Keratinocyte (primary cell): ENCODE measurements around the gene TLR1. TPM values are rescaled to one million over a fixed set of nuclear protein-coding genes. Genes with fewer than 3 reads are reported as not detected.

Experiments used
- DNase-seq: peaks from one replicate; pipeline ENCODE4 v3.0.0-alpha.2; 2011; ENCODE audit warnings: low read depth, missing footprints, low spot score
- FAIRE-seq: peaks from 2 replicates; lab custom pipeline; 2011; peaks lifted over from hg19 to GRCh38; lab: Jason Lieb, UNC
- H2AFZ ChIP-seq: 2 replicates; pipeline ENCODE4 v1.6.0; 2012; ENCODE audit warnings: low read length, control low read depth, inconsistent platforms; ENCODE audit not compliant: control insufficient read depth
- H3K27ac ChIP-seq: 2 replicates; pipeline ENCODE4 v1.5.1; 2011; ENCODE audit warnings: low read length; ENCODE audit not compliant: control insufficient read depth, insufficient read depth
- H3K27me3 ChIP-seq: 3 replicates; pipeline ENCODE4 v1.6.0; 2011; ENCODE audit warnings: low read length; ENCODE audit not compliant: control insufficient read depth, insufficient read depth; ENCODE audit errors: extremely low read depth
- H3K36me3 ChIP-seq, 2 experiments: 2 replicates in 1 of 2; 3 replicates in 1 of 2; pipeline ENCODE4 v1.5.1; 2011; ENCODE audit warnings: low read length in 2 of 2, mild to moderate bottlenecking in 1 of 2; ENCODE audit not compliant: control insufficient read depth in 2 of 2, insufficient read depth in 2 of 2; ENCODE audit errors: extremely low read depth in 1 of 2
- H3K4me1 ChIP-seq: 3 replicates; pipeline ENCODE4 v1.5.1; 2011; ENCODE audit warnings: low read length; ENCODE audit not compliant: control insufficient read depth, insufficient read depth; ENCODE audit errors: extremely low read depth
- H3K4me2 ChIP-seq: 3 replicates; pipeline ENCODE4 v1.6.0; 2011; ENCODE audit warnings: low read depth, low read length; ENCODE audit not compliant: control insufficient read depth, insufficient read depth; ENCODE audit errors: extremely low read depth
- H3K4me3 ChIP-seq, 3 experiments: fragments of 200-600 bp in 1 of 3; sonication (generic) in 1 of 3; 2 replicates in 2 of 3; 3 replicates in 1 of 3; pipeline ENCODE4 v1.5.1; 2011 to 2016; ENCODE audit warnings: low read length in 3 of 3, mild to moderate bottlenecking in 3 of 3, control low read depth in 2 of 3, inconsistent platforms in 1 of 3, low read depth in 1 of 3, mixed read lengths in 1 of 3, mixed run types in 1 of 3, moderate library complexity in 1 of 3; ENCODE audit not compliant: control insufficient read depth in 2 of 3, insufficient read depth in 2 of 3; ENCODE audit errors: extremely low read depth in 1 of 3
- H3K79me2 ChIP-seq: 2 replicates; pipeline ENCODE4 v1.6.0; 2012; ENCODE audit warnings: low read length; ENCODE audit not compliant: control insufficient read depth, insufficient read depth
- H3K9ac ChIP-seq: 3 replicates; pipeline ENCODE4 v1.6.0; 2011; ENCODE audit warnings: low read length; ENCODE audit not compliant: control insufficient read depth, insufficient read depth; ENCODE audit errors: extremely low read depth
- H3K9me1 ChIP-seq: 3 replicates; pipeline ENCODE4 v1.6.0; 2011; ENCODE audit warnings: low read length; ENCODE audit not compliant: control insufficient read depth, insufficient read depth; ENCODE audit errors: extremely low read depth
- H3K9me3 ChIP-seq: 2 replicates; pipeline ENCODE4 v1.5.1; 2012; ENCODE audit warnings: low read depth, low read length; ENCODE audit not compliant: control insufficient read depth
- H4K20me1 ChIP-seq: 3 replicates; pipeline ENCODE4 v1.6.0; 2011; ENCODE audit warnings: low read length; ENCODE audit not compliant: control insufficient read depth, insufficient read depth; ENCODE audit errors: extremely low read depth
- EZH2 ChIP-seq: IDR thresholded peaks from one replicate; pipeline ENCODE4 v1.6.1; 2012; ENCODE audit warnings: inconsistent platforms, mild to moderate bottlenecking, low read length, moderate library complexity
- dilution Hi-C: fragments of 300-500 bp; cut with MboI; formaldehyde crosslinking; loops from one replicate; pipeline ENCODE4 v1.7.0; 2020; ENCODE audit warnings: low sequenced_read_pairs; ENCODE audit not compliant: extremely low pct_ligation_motif_present
- polyA plus RNA-seq, 5 experiments: library from polyadenylated mRNA; depleted of rRNA in 3 of 5; stranded (reverse) in 3 of 5; stranded (forward) in 1 of 5; unstranded in 1 of 5; fragments of >200 nt; gene quantifications; 1 replicate in 1 of 5; 2 replicates in 3 of 5; 3 replicates in 1 of 5; pipeline versions ENCODE4 v1.2.1 to v1.2.3, GENCODE V29; 2011 to 2012; ENCODE audit warnings: missing spikeins in 2 of 5, low read depth in 1 of 5, low replicate concordance in 1 of 5
- small RNA-seq, 3 experiments: library from RNA; depleted of rRNA; stranded (forward); fragments of <200 nt; gene quantifications; one replicate each; pipeline ENCODE3, GENCODE V24; 2012; ENCODE audit warnings: low read depth in 3 of 3, low replicate concordance in 1 of 3; ENCODE audit not compliant: insufficient read length in 3 of 3
- TF ChIP-seq, protein P1 (sequence below), 3 experiments: IDR thresholded peaks in 1 of 3; conservative IDR thresholded peaks in 1 of 3; optimal IDR thresholded peaks in 1 of 3; 2 replicates in 2 of 3; 3 replicates in 1 of 3; pipeline versions ENCODE3 to v1.5.1; 2011; ENCODE audit warnings: low read length in 3 of 3, mild to moderate bottlenecking in 3 of 3, moderate library complexity in 2 of 3, control low read depth in 1 of 3, inconsistent platforms in 1 of 3; ENCODE audit not compliant: insufficient read depth in 2 of 3; ENCODE audit errors: extremely low read depth in 1 of 3

TLR1 gene
- polyA plus RNA-seq, 1 donor (not counting 4 experiments of a cell fraction or from before 2014, with no cell fraction given), result 0.73 TPM

DNA sequence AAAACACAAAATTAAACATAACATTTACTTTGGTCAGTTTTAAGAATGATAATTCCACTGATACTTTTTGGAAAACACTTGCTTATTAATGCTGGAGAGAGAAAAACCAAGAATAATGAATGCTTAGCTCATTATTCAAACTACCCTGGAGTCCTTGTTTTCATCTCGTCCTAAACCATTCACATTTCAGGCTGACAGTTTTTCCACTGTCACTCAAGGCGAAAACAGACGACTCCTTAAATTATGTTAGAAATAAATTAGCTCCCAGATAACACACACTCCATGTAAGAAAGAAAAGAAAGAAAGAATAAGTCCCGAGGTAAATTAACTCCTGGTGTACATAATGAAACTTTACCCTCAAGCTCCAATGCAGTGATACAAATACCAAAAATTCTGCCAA, 55.3 kb downstream of the TLR1 start:
- TF ChIP-seq, protein P1, sequence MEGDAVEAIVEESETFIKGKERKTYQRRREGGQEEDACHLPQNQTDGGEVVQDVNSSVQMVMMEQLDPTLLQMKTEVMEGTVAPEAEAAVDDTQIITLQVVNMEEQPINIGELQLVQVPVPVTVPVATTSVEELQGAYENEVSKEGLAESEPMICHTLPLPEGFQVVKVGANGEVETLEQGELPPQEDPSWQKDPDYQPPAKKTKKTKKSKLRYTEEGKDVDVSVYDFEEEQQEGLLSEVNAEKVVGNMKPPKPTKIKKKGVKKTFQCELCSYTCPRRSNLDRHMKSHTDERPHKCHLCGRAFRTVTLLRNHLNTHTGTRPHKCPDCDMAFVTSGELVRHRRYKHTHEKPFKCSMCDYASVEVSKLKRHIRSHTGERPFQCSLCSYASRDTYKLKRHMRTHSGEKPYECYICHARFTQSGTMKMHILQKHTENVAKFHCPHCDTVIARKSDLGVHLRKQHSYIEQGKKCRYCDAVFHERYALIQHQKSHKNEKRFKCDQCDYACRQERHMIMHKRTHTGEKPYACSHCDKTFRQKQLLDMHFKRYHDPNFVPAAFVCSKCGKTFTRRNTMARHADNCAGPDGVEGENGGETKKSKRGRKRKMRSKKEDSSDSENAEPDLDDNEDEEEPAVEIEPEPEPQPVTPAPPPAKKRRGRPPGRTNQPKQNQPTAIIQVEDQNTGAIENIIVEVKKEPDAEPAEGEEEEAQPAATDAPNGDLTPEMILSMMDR (optimal IDR thresholded peaks at IDR 0.05 in 1 of 3, IDR thresholded peaks at IDR 0.05 in 1 of 3, conservative IDR thresholded peaks at IDR 0.05 in 1 of 3; ENCODE audit: extremely low read depth in 1 of 3, insufficient read depth in 2 of 3, low read length in 3 of 3), result no peak
- no peak for TF ChIP-seq EZH2
- Histone ChIP-seq H2AFZ (no peak overlapping the region), H3K9me3 (no peaks in the 10 kb centered on the region), H3K27ac (no peak overlapping the region), H3K4me3 (no peak overlapping the region), H3K4me1 (peaks cover 15% of the 10 kb centered on the region), H3K27me3 (no peaks in the 10 kb centered on the region), H3K79me2 (no peaks in the 10 kb centered on the region), H3K9ac (no peak overlapping the region), H3K9me1 (peaks cover 3% of the 10 kb centered on the region), H3K36me3 (no peaks in the 10 kb centered on the region), H4K20me1 (no peaks in the 10 kb centered on the region), H3K4me2 (no peak overlapping the region)
- dilution Hi-C loops, result no loop called here
- DNase-seq (no peak), FAIRE-seq (no peak)

DNA sequence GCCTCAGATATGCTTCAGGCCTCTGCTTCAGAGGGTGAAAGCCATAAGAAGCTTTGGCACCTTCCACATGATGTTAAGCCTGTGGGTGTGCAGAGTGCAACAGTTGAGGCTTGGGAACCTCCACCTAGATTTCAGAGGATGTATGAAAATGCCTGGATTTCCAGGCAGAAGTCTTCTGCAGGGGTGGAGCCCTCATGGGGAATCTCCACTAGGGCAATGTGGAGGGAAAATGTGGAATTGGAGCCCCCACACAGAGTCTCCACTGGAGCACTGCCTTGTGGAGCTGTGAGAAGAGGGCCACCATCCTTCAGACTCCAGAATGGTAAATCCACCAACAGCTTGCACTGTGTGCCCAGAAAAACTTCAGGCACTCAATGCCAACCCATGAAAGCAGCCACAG, 57.0 kb downstream of the TLR1 start:
- TF ChIP-seq, protein P1 (optimal IDR thresholded peaks at IDR 0.05 in 1 of 3, IDR thresholded peaks at IDR 0.05 in 1 of 3, conservative IDR thresholded peaks at IDR 0.05 in 1 of 3; ENCODE audit: extremely low read depth in 1 of 3, insufficient read depth in 2 of 3, low read length in 3 of 3), result no peak
- no peak for TF ChIP-seq EZH2
- no peaks in the 10 kb centered on the region for H3K9me1 ChIP-seq
- H3K36me3 ChIP-seq, result no peaks in the 10 kb centered on the region
- H3K27ac ChIP-seq, result no peak overlapping the region
- no peak overlapping the region for H2AFZ ChIP-seq
- peaks cover 2% of the 10 kb centered on the region for H3K4me1 ChIP-seq
- no peaks in the 10 kb centered on the region for H3K79me2 ChIP-seq
- H3K4me2 ChIP-seq, result no peak overlapping the region
- H3K4me3 ChIP-seq, result no peak overlapping the region
- no peak for DNase-seq
- H3K9me3 ChIP-seq, result no peaks in the 10 kb centered on the region
- no peak for FAIRE-seq
- dilution Hi-C loops, result no loop called here
- H4K20me1 ChIP-seq, result no peaks in the 10 kb centered on the region
- no peaks in the 10 kb centered on the region for H3K27me3 ChIP-seq
- H3K9ac ChIP-seq, result no peak overlapping the region

Small RNA genes within 50 kb of the gene (small RNA-seq; reads per million reads assigned to genes)
- 0 reads per million in 3 experiments for gene RNA5SP158

Other genes starting within 250 kb of the TLR1 start
- 22.2 to 39.9 TPM (median 25.5 TPM) in 3 replicates for gene KLF3, start 140.6 kb downstream of the TLR1 start, polyA plus RNA-seq
- 0.01 to 0.23 TPM (median 0.05 TPM) in 3 replicates for gene TLR10, start 21.8 kb downstream of the TLR1 start, polyA plus RNA-seq
- 0.88 to 1.4 TPM (median 1.3 TPM) in 3 replicates for gene TLR6, start 52.0 kb upstream of the TLR1 start, polyA plus RNA-seq
- gene FAM114A1, start 63.0 kb upstream of the TLR1 start, polyA plus RNA-seq, result 39.8 to 79.4 TPM (median 47.2 TPM) in 3 replicates
- gene TMEM156, start 227.6 kb upstream of the TLR1 start, polyA plus RNA-seq, result 0.15 to 0.68 TPM (median 0.19 TPM) in 3 replicates